Mesenchymal stem cell (in vitro differentiated cells and primary cell): Measurements from ENCODE around the gene ROBO1.

ENCODE experiments used
- DNase-seq: peaks from one replicate; pipeline ENCODE4 v3.0.0-alpha.2; 2013
- H2AFZ ChIP-seq: one replicate; pipeline ENCODE4 v1.6.1; 2013; ENCODE audit warnings: low read depth, mild to moderate bottlenecking, control low read depth, inconsistent platforms, low read length, moderate library complexity
- H2AK5ac ChIP-seq: 2 replicates; pipeline ENCODE4 v1.6.1; 2013; ENCODE audit warnings: low read length, moderate library complexity, mild to moderate bottlenecking, inconsistent platforms; ENCODE audit not compliant: severe bottlenecking
- H2BK120ac ChIP-seq: one replicate; pipeline ENCODE4 v1.6.1; 2013; ENCODE audit warnings: low read depth, mild to moderate bottlenecking, inconsistent platforms, low read length, moderate library complexity
- H2BK12ac ChIP-seq, 2 experiments: one replicate each; pipeline ENCODE4 v1.6.1; 2013; ENCODE audit warnings: inconsistent platforms in 2 of 2, low read length in 2 of 2, mild to moderate bottlenecking in 2 of 2, moderate library complexity in 2 of 2, control low read depth in 1 of 2
- H2BK15ac ChIP-seq: one replicate; pipeline ENCODE4 v1.6.1; 2013; ENCODE audit warnings: mild to moderate bottlenecking, low read depth, inconsistent platforms; ENCODE audit not compliant: poor library complexity, severe bottlenecking
- H2BK5ac ChIP-seq: 2 replicates; pipeline ENCODE4 v1.6.1; 2013; ENCODE audit warnings: low read depth, mild to moderate bottlenecking, low read length, control low read depth, inconsistent platforms; ENCODE audit not compliant: poor library complexity, severe bottlenecking
- H3K14ac ChIP-seq, 2 experiments: one replicate each; pipeline ENCODE4 v1.6.1; 2013; ENCODE audit warnings: inconsistent platforms in 2 of 2, low read length in 2 of 2, control low read depth in 1 of 2, mild to moderate bottlenecking in 1 of 2, moderate library complexity in 1 of 2
- H3K18ac ChIP-seq, 2 experiments: one replicate each; pipeline ENCODE4 v1.6.1; 2013; ENCODE audit warnings: inconsistent platforms in 2 of 2, low read length in 2 of 2, control low read depth in 1 of 2, low read depth in 1 of 2, mild to moderate bottlenecking in 1 of 2
- H3K23ac ChIP-seq, 2 experiments: one replicate each; pipeline ENCODE4 v1.6.1; 2013; ENCODE audit warnings: inconsistent platforms in 2 of 2, low read length in 2 of 2, mild to moderate bottlenecking in 2 of 2, moderate library complexity in 2 of 2, control low read depth in 1 of 2
- H3K27ac ChIP-seq: 2 replicates; pipeline ENCODE4 v1.5.1; 2013; ENCODE audit warnings: mild to moderate bottlenecking, moderate library complexity, low read length, control low read depth, inconsistent platforms; ENCODE audit not compliant: poor library complexity, severe bottlenecking
- H3K27me3 ChIP-seq, 2 experiments: 2 replicates each; pipeline versions ENCODE4 v1.6.1 to v1.7.0; 2013; ENCODE audit warnings: low read length in 2 of 2, mild to moderate bottlenecking in 2 of 2, moderate library complexity in 2 of 2, control low read depth in 1 of 2, inconsistent platforms in 1 of 2; ENCODE audit not compliant: control insufficient read depth in 1 of 2, insufficient read depth in 1 of 2
- H3K36me3 ChIP-seq, 2 experiments: 2 replicates each; pipeline versions ENCODE4 v1.6.1 to v1.7.0; 2013; ENCODE audit warnings: low read length in 2 of 2, control low read depth in 1 of 2, inconsistent platforms in 1 of 2, low read depth in 1 of 2, mild to moderate bottlenecking in 1 of 2; ENCODE audit not compliant: insufficient read depth in 2 of 2, control insufficient read depth in 1 of 2
- H3K4ac ChIP-seq, 2 experiments: one replicate each; pipeline ENCODE4 v1.6.1; 2013; ENCODE audit warnings: inconsistent platforms in 2 of 2, low read length in 2 of 2, mild to moderate bottlenecking in 2 of 2, moderate library complexity in 2 of 2, control low read depth in 1 of 2, low read depth in 1 of 2
- H3K4me1 ChIP-seq: 2 replicates; pipeline ENCODE4 v1.6.1; 2013; ENCODE audit warnings: low read depth, low read length, control low read depth; ENCODE audit not compliant: control insufficient read depth, insufficient read depth
- H3K4me2 ChIP-seq: 2 replicates; pipeline ENCODE4 v1.6.1; 2013; ENCODE audit warnings: low read length, mild to moderate bottlenecking, inconsistent platforms; ENCODE audit not compliant: poor library complexity, severe bottlenecking
- H3K4me3 ChIP-seq, 2 experiments: 2 replicates each; pipeline versions ENCODE4 v1.5.1 to v1.7.0; 2013; ENCODE audit warnings: low read length in 2 of 2, mild to moderate bottlenecking in 2 of 2, control low read depth in 1 of 2, low read depth in 1 of 2; ENCODE audit not compliant: insufficient read depth in 1 of 2
- H3K79me1 ChIP-seq: replicated peaks from 2 replicates; pipeline ENCODE4 v1.6.1; 2013; ENCODE audit warnings: mild to moderate bottlenecking, control low read depth, low read length, inconsistent platforms; ENCODE audit not compliant: poor library complexity, severe bottlenecking
- H3K9ac ChIP-seq: 2 replicates; pipeline ENCODE4 v1.7.0; 2013; ENCODE audit warnings: mild to moderate bottlenecking, low read length, moderate library complexity
- H3K9me3 ChIP-seq: 2 replicates; pipeline ENCODE4 v1.7.0; 2013; ENCODE audit warnings: mild to moderate bottlenecking, low read length; ENCODE audit not compliant: control insufficient read depth
- H4K8ac ChIP-seq: one replicate; pipeline ENCODE4 v1.6.1; 2013; ENCODE audit warnings: inconsistent platforms, mild to moderate bottlenecking, low read length, moderate library complexity
- H4K91ac ChIP-seq: one replicate; pipeline ENCODE4 v1.6.1; 2013; ENCODE audit warnings: mild to moderate bottlenecking, low read length, inconsistent platforms
- WGBS: methylation state at CpG from one replicate; pipeline ENCODE4 v1.1.7; 2013; ENCODE audit warnings: mixed read lengths; 5-methylcytosine and 5-hydroxymethylcytosine counted together

The ROBO1 gene

GRCh38 chr3:79236496-79236895, 531.3 kb downstream of the ROBO1 start:
- no peak overlapping the region for H2AFZ ChIP-seq
- H3K27ac ChIP-seq: no peak overlapping the region
- no peak overlapping the region for H2BK120ac ChIP-seq
- no peaks in the 10 kb centered on the region for H3K4me1 ChIP-seq
- no peaks in the 10 kb centered on the region for H3K79me1 ChIP-seq
- no CpG with 5 or more reads among the region's 1 CpG for WGBS
- H4K8ac ChIP-seq: no peak overlapping the region
- H3K4me2 ChIP-seq: no peak overlapping the region
- H3K9ac ChIP-seq: no peak overlapping the region
- H3K27me3 ChIP-seq: no peaks in the 10 kb centered on the region
- no peak for DNase-seq
- no peak overlapping the region for H2AK5ac ChIP-seq
- H3K36me3 ChIP-seq: no peaks in the 10 kb centered on the region
- H4K91ac ChIP-seq: no peak overlapping the region
- no peak overlapping the region for H2BK15ac ChIP-seq
- H3K4me3 ChIP-seq: no peak overlapping the region
- no peak overlapping the region for H3K14ac ChIP-seq
- no peak overlapping the region for H2BK12ac ChIP-seq
- H3K9me3 ChIP-seq: peaks cover 19% of the 10 kb centered on the region
- H2BK5ac ChIP-seq: no peak overlapping the region
- H3K18ac ChIP-seq: no peak overlapping the region
- H3K4ac ChIP-seq: no peak overlapping the region
- H3K23ac ChIP-seq: no peak overlapping the region

- H3K27ac ChIP-seq: no peak overlapping the region
- no peak overlapping the region for H2AK5ac ChIP-seq
- H2BK5ac ChIP-seq: no peak overlapping the region
- H4K91ac ChIP-seq: no peak overlapping the region
- no peaks in the 10 kb centered on the region for H3K36me3 ChIP-seq
- no peak overlapping the region for H2BK15ac ChIP-seq
- no peak overlapping the region for H3K4me2 ChIP-seq
- no peaks in the 10 kb centered on the region for H3K27me3 ChIP-seq
- no peak overlapping the region for H2AFZ ChIP-seq
- H3K9ac ChIP-seq: no peak overlapping the region
- H4K8ac ChIP-seq: no peak overlapping the region
- no peak overlapping the region for H3K23ac ChIP-seq
- WGBS: 80% methylated on average over 6 of the region's 7 CpGs
- no peak overlapping the region for H2BK120ac ChIP-seq
- DNase-seq: no peak
- peaks cover 9% of the 10 kb centered on the region for H3K9me3 ChIP-seq
- no peak overlapping the region for H2BK12ac ChIP-seq
- H3K4ac ChIP-seq: no peak overlapping the region
- no peak overlapping the region for H3K18ac ChIP-seq
- H3K4me3 ChIP-seq: no peak overlapping the region
- no peak overlapping the region for H3K14ac ChIP-seq
- no peaks in the 10 kb centered on the region for H3K4me1 ChIP-seq
- H3K79me1 ChIP-seq: no peaks in the 10 kb centered on the region
These were observed 534.3 kb downstream of the ROBO1 start for GRCh38 chr3:79233431-79234060.

GRCh38 chr3:79230266-79230665, 537.5 kb downstream of the ROBO1 start:
- no peak overlapping the region for H2AK5ac ChIP-seq
- H4K91ac ChIP-seq: no peak overlapping the region
- 89% methylated on average over 1 of the region's 1 CpG for WGBS

GRCh38 chr3:79217096-79217495, 550.7 kb downstream of the ROBO1 start:
- Histone ChIP-seq H4K91ac (no peak overlapping the region), H4K8ac (no peak overlapping the region), H3K4me2 (no peak overlapping the region), H3K4me1 (no peaks in the 10 kb centered on the region), H3K23ac (no peak overlapping the region), H3K79me1 (no peaks in the 10 kb centered on the region), H2AFZ (no peak overlapping the region), H3K27ac (no peak overlapping the region), H3K27me3 (no peaks in the 10 kb centered on the region), H3K9ac (no peak overlapping the region), H3K14ac (no peak overlapping the region), H2BK120ac (no peak overlapping the region), H3K9me3 (no peaks in the 10 kb centered on the region), H3K36me3 (no peaks in the 10 kb centered on the region), H2BK12ac (no peak overlapping the region), H2AK5ac (no peak overlapping the region), H3K4ac (no peak overlapping the region), H3K18ac (no peak overlapping the region), H2BK5ac (no peak overlapping the region), H3K4me3 (no peak overlapping the region), H2BK15ac (no peak overlapping the region)
- WGBS: 72% methylated on average over 1 of the region's 2 CpGs
- no peak for DNase-seq

More at GRCh38 chr3:79230266-79230665, 537.5 kb downstream of the ROBO1 start:
- no peak overlapping the region for H3K4ac ChIP-seq
- H3K4me1 ChIP-seq: no peaks in the 10 kb centered on the region
- no peak overlapping the region for H3K27ac ChIP-seq
- H3K23ac ChIP-seq: no peak overlapping the region
- H2AFZ ChIP-seq: no peak overlapping the region
- H3K9ac ChIP-seq: no peak overlapping the region
- H2BK5ac ChIP-seq: no peak overlapping the region
- no peak overlapping the region for H4K8ac ChIP-seq
- no peak overlapping the region for H2BK12ac ChIP-seq
- H3K36me3 ChIP-seq: no peaks in the 10 kb centered on the region
- H3K79me1 ChIP-seq: no peaks in the 10 kb centered on the region
- H2BK15ac ChIP-seq: no peak overlapping the region
- no peak overlapping the region for H3K4me3 ChIP-seq
- H3K4me2 ChIP-seq: no peak overlapping the region
- H3K14ac ChIP-seq: no peak overlapping the region
- H2BK120ac ChIP-seq: no peak overlapping the region
- H3K27me3 ChIP-seq: no peaks in the 10 kb centered on the region
- no peak overlapping the region for H3K18ac ChIP-seq
- peaks cover 4% of the 10 kb centered on the region for H3K9me3 ChIP-seq
- DNase-seq: no peak
